Measurements from ENCODE around the gene CILP2. TPM values are rescaled to one million over a fixed set of nuclear protein-coding genes. Genes with fewer than 3 reads are reported as not detected.

Gene CILP2
- total RNA-seq, 1 donor from 2014 or later, result 1.0 TPM

DNA sequence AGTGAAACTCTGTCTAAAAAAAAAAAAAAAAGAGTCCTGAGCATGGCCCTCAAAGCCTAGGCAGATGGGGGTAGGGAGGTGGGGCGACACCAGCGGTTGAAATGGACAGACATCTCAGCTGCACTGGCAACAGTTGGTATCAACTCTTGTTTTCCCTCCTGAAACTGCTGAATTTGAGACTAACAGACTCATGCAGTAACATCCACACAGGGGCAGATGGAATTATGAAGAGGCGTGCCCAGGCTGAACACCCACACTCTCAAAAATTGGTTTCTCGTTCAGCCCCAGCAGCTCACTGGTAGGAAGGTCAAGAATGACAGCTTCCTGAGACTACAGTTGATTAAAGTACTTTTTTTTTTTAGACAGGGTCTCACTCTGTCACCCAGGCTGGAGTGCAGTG, 56.3 kb downstream of the CILP2 start:
- no peak overlapping the region for H3K4me3 ChIP-seq
- no peak for DNase-seq (ENCODE audit: low spot score)
- H3F3A ChIP-seq (ENCODE audit: low read depth), result peaks cover 8% of the 10 kb centered on the region
- H3K79me2 ChIP-seq (ENCODE audit: low read depth), result no peaks in the 10 kb centered on the region
- H3K4me1 Mint-ChIP-seq, result peaks cover 8% of the 10 kb centered on the region
- TF ChIP-seq EZH2phosphoT487 (IDR thresholded peaks at IDR 0.05) (no peak), CTCF (IDR thresholded peaks at IDR 0.05) (no peak), EZH2 (IDR thresholded peaks at IDR 0.05) (no peak)
- no peaks in the 10 kb centered on the region for H3K27me3 ChIP-seq
- H4K20me1 ChIP-seq (ENCODE audit: low read depth), result no peaks in the 10 kb centered on the region
- H3K9me3 Mint-ChIP-seq, result no peaks in the 10 kb centered on the region
- H3K27ac Mint-ChIP-seq, result no peak overlapping the region
- peaks cover 5% of the 10 kb centered on the region for H3K4me1 ChIP-seq
- no peak overlapping the region for H2AFZ ChIP-seq (replicated peaks)
- no peak overlapping the region for H3K9ac ChIP-seq
- no peak overlapping the region for H3K27ac ChIP-seq
- no peaks in the 10 kb centered on the region for H3K36me3 ChIP-seq
- peaks cover 7% of the 10 kb centered on the region for H3K36me3 Mint-ChIP-seq
- peaks cover 3% of the 10 kb centered on the region for H3K27me3 Mint-ChIP-seq (ENCODE audit: insufficient read depth, low read depth)
- no peak overlapping the region for H3K4me2 ChIP-seq
- no peaks in the 10 kb centered on the region for H3K9me3 ChIP-seq (ENCODE audit: low read depth)
- H3K4me3 Mint-ChIP-seq, result no peak overlapping the region

DNA sequence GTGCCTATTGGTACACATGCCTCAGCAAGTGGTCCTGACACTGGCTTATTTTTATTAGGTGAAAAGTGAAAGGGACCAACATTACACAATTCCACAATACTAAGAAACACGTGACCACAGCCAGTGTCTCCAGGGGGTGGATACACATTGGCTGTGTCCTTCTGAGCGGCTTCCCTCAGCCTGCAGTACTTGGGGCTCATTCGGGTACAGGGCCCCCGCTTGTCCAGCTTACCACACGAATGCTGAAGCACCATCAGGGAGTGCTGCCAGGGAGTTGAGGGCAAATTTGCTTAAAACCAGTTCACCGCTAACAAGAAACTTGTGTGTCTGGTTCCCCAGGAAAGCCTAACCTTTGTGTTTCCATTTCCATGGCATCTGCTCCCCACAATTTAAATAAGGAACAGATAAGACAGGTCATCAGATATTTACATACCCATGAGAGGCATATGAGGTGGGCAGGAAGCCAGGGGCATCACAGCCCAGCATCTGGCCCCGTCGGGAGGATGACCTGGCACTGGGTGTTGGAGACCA, 57.2 kb downstream of the CILP2 start:
- Mint-ChIP-seq H3K36me3 (peaks cover 7% of the 10 kb centered on the region), H3K27me3 (ENCODE audit: insufficient read depth, low read depth) (peaks cover 3% of the 10 kb centered on the region), H3K4me3 (no peak overlapping the region), H3K4me1 (peaks cover 8% of the 10 kb centered on the region), H3K27ac (no peak overlapping the region), H3K9me3 (no peaks in the 10 kb centered on the region)
- Histone ChIP-seq H3K9me3 (ENCODE audit: low read depth) (no peaks in the 10 kb centered on the region), H3K36me3 (no peaks in the 10 kb centered on the region), H3K4me2 (no peak overlapping the region), H3K79me2 (ENCODE audit: low read depth) (no peaks in the 10 kb centered on the region), H4K20me1 (ENCODE audit: low read depth) (no peaks in the 10 kb centered on the region), H3K4me3 (no peak overlapping the region), H3K9ac (no peak overlapping the region), H3K4me1 (peaks cover 5% of the 10 kb centered on the region), H2AFZ (replicated peaks) (no peak overlapping the region), H3F3A (ENCODE audit: low read depth) (peaks cover 8% of the 10 kb centered on the region), H3K27ac (no peak overlapping the region), H3K27me3 (no peaks in the 10 kb centered on the region)
- TF ChIP-seq CTCF (IDR thresholded peaks at IDR 0.05), result no peak
- no peak for TF ChIP-seq EZH2phosphoT487 (IDR thresholded peaks at IDR 0.05)
- TF ChIP-seq EZH2 (IDR thresholded peaks at IDR 0.05), result no peak
- DNase-seq (ENCODE audit: low spot score), result no peak

Other genes starting within 250 kb of the CILP2 start
- 46.1 and 46.9 TPM in 2 replicates for gene SUGP1, start 217.8 kb upstream of the CILP2 start, total RNA-seq (ENCODE audit: low replicate concordance)
- gene MAU2, start 217.4 kb upstream of the CILP2 start, total RNA-seq (ENCODE audit: low replicate concordance), result 35.0 and 47.3 TPM in 2 replicates
- 37.9 and 49.8 TPM in 2 replicates for gene GATAD2A, start 132.6 kb upstream of the CILP2 start, total RNA-seq (ENCODE audit: low replicate concordance)
- gene TSSK6, start 22.7 kb upstream of the CILP2 start, total RNA-seq (ENCODE audit: low replicate concordance), result 4.6 and 7.0 TPM in 2 replicates
- 78.6 and 108 TPM in 2 replicates for gene NDUFA13, start 22.0 kb upstream of the CILP2 start, total RNA-seq (ENCODE audit: low replicate concordance)
- 2.6 and 5.1 TPM in 2 replicates for gene YJEFN3, start 9.4 kb upstream of the CILP2 start, total RNA-seq (ENCODE audit: low replicate concordance)
- 3.2 and 4.8 TPM in 2 replicates for gene PBX4, start 80.4 kb downstream of the CILP2 start, total RNA-seq (ENCODE audit: low replicate concordance)
- gene LPAR2, start 90.0 kb downstream of the CILP2 start, total RNA-seq (ENCODE audit: low replicate concordance), result 21.2 and 64.8 TPM in 2 replicates
- 6.4 and 7.9 TPM in 2 replicates for gene GMIP, start 105.4 kb downstream of the CILP2 start, total RNA-seq (ENCODE audit: low replicate concordance)
- 19.2 and 181 TPM in 2 replicates for gene ATP13A1, start 125.4 kb downstream of the CILP2 start, total RNA-seq (ENCODE audit: low replicate concordance)
- gene ZNF101, start 130.6 kb downstream of the CILP2 start, total RNA-seq (ENCODE audit: low replicate concordance), result 22.6 and 29.5 TPM in 2 replicates
- gene ZNF14, start 194.8 kb downstream of the CILP2 start, total RNA-seq (ENCODE audit: low replicate concordance), result 14.4 and 21.0 TPM in 2 replicates

Measured in neural progenitor cell (in vitro differentiated cells).